Bronchial epithelial cell (primary cell): ENCODE measurements around the gene FGGY. TPM values are rescaled to one million over a fixed set of nuclear protein-coding genes. Genes with fewer than 3 reads are reported as not detected.
"Not testable (repeated sequence)": the region's sequence is repeated elsewhere in the genome, so short reads cannot be mapped to it uniquely, and the experiment has no call there.

Experiments used
- DNase-seq: peaks from one replicate; pipeline ENCODE4 v3.0.0-alpha.2; 2010; ENCODE audit warnings: low read depth
- FAIRE-seq: peaks from 2 replicates; lab custom pipeline; 2011; peaks lifted over from hg19 to GRCh38; lab: Jason Lieb, UNC
- H3K27me3 ChIP-seq: 2 replicates; pipeline ENCODE4 v1.5.1; 2011; ENCODE audit warnings: low read length; ENCODE audit not compliant: control insufficient read depth, insufficient read depth
- H3K36me3 ChIP-seq: 2 replicates; pipeline ENCODE4 v1.5.1; 2011; ENCODE audit warnings: low read length; ENCODE audit not compliant: control insufficient read depth, insufficient read depth
- H3K4me3 ChIP-seq: 2 replicates; pipeline ENCODE4 v1.5.1; 2011; ENCODE audit warnings: mild to moderate bottlenecking, low read depth, low read length, control low read depth
- total RNA-seq: library from RNA; depleted of rRNA; stranded (reverse); fragments of >200 nt; gene quantifications from 2 replicates; pipeline ENCODE4 v1.2.1, GENCODE V29; 2014
- TF ChIP-seq, protein P1 (sequence below): IDR thresholded peaks from 2 replicates; pipeline ENCODE4 v1.5.1; 2011; ENCODE audit warnings: mild to moderate bottlenecking, moderate library complexity, low read length, control low read depth, inconsistent platforms; ENCODE audit not compliant: insufficient read depth, severe bottlenecking

Gene FGGY
- total RNA-seq, 1 donor from 2014 or later: 20.0 TPM

DNA sequence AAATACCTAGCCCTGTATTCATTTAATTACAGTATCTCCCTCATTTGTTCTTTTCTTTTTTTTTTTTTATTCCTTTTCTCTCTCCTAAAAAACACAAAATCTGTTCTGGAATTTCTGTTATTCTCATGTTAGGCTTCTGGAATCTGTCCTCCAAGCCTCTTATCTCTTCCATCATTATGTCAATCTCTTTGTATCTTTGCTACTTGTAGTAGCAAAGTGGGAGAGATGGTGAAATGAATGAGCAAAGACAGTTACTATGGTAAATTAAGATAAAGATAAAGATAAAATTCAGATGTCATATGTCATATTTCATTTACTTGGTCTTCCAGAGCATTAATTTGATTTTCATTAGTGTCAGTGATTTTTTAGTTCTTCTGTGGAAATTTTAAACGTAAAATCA lies 155.1 kb downstream of the FGGY start:
- Histone ChIP-seq H3K27me3 (no peaks in the 10 kb centered on the region), H3K36me3 (no peaks in the 10 kb centered on the region), H3K4me3 (no peak overlapping the region)
- TF ChIP-seq, protein P1, sequence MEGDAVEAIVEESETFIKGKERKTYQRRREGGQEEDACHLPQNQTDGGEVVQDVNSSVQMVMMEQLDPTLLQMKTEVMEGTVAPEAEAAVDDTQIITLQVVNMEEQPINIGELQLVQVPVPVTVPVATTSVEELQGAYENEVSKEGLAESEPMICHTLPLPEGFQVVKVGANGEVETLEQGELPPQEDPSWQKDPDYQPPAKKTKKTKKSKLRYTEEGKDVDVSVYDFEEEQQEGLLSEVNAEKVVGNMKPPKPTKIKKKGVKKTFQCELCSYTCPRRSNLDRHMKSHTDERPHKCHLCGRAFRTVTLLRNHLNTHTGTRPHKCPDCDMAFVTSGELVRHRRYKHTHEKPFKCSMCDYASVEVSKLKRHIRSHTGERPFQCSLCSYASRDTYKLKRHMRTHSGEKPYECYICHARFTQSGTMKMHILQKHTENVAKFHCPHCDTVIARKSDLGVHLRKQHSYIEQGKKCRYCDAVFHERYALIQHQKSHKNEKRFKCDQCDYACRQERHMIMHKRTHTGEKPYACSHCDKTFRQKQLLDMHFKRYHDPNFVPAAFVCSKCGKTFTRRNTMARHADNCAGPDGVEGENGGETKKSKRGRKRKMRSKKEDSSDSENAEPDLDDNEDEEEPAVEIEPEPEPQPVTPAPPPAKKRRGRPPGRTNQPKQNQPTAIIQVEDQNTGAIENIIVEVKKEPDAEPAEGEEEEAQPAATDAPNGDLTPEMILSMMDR: no peak
- no peak for DNase-seq
- no peak for FAIRE-seq

DNA sequence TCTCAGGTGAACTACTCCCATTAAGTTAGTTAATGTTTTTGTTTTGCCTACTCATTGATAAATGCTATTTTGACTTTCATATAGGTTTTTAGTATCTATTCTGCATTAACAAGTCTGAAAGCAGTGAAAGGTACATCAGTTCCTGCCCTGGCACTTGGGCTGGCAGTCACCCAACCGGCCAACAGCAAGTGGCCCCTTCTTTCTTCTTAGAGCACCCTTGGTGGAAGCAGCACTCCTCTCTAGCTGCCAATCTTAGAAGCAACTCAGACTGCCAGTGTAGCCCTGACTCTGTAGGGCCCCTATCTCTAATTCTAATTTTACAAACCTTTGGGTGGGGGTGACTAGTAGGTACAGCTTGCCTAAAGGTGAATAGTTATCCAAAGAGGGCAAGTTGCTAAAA lies 155.7 kb downstream of the FGGY start:
- Histone ChIP-seq H3K27me3 (no peaks in the 10 kb centered on the region), H3K4me3 (no peak overlapping the region), H3K36me3 (no peaks in the 10 kb centered on the region)
- no peak for DNase-seq
- TF ChIP-seq, protein P1: no peak
- FAIRE-seq: no peak

DNA sequence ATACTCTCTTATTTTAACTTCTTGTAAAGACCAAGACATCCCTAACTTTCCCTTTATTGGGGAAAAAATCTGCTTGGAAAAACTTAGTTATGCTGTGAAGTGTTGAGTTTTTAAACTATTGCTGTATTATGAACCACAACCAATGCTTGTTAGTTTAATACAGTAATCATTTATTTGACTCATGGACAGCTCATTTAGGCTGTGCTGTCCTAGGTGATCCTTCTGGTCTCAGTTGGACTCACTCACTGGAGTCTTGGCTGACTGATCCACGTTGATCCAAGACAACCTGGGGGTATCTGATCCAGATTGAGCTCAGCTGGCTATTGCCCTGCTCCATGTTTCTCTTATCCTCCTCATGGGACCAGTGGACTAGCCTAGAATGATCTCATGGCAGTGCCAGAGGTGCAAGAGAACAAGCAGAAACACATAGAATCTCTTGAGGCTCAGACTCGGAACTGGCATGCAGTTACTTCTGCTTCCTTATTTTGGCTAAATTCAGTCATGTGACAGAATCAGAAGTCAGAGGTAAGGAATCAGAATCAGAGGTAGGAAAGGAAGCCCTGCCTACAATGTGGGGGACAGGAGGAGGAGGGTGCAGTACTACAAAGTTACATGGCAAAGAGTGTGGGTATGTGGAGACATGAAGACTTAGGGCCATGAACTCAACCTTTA lies 156.5 kb downstream of the FGGY start:
- DNase-seq (peak; percentile 64), FAIRE-seq (no peak)
- no peak overlapping the region for H3K4me3 ChIP-seq
- H3K27me3 ChIP-seq: no peaks in the 10 kb centered on the region
- TF ChIP-seq, protein P1: no peak
- H3K36me3 ChIP-seq: no peaks in the 10 kb centered on the region

DNA sequence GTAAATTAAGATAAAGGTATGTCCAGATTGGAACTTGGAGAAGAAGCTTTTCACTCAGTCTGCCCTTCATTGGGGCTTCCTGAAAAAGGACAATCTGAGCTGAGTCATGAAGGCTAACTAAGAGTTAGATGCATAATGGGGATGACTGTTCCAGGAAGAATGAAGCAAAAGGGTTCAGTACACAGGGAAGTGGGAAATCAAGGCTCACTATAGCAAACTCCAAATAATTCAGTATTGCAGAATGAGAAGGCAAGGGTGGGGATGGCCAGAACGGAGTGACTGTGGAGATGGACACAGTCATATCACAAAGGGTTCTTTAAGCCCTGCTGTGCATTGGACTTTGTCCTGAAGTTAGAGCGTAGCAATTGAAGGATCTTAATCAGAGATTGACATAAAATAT lies 158.3 kb downstream of the FGGY start:
- TF ChIP-seq, protein P1: no peak
- H3K4me3 ChIP-seq: no peak overlapping the region
- no peak for FAIRE-seq
- H3K36me3 ChIP-seq: no peaks in the 10 kb centered on the region
- peak; percentile 85 for DNase-seq
- H3K27me3 ChIP-seq: no peaks in the 10 kb centered on the region

DNA sequence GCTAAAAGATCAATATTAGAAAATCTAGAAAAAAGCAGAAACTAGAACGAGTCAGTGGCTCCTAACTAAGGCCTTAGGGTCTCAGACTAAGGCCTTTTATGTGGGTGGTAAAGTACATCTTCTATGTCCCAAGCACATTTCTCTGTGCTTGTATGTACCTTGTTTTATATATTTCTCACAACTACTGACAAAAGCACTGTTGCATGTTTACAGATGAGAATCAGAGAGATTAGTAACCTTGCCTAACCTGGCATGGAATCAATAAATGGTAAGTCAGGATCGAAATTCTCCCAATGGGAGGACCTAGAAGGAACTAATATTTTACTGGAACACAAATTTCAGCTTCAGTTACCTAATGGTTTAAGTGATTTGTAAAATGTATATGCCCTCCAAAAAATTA lies 160.9 kb downstream of the FGGY start:
- TF ChIP-seq, protein P1: no peak
- FAIRE-seq (no peak), DNase-seq (no peak)
- Histone ChIP-seq H3K4me3 (no peak overlapping the region), H3K27me3 (no peaks in the 10 kb centered on the region), H3K36me3 (no peaks in the 10 kb centered on the region)

DNA sequence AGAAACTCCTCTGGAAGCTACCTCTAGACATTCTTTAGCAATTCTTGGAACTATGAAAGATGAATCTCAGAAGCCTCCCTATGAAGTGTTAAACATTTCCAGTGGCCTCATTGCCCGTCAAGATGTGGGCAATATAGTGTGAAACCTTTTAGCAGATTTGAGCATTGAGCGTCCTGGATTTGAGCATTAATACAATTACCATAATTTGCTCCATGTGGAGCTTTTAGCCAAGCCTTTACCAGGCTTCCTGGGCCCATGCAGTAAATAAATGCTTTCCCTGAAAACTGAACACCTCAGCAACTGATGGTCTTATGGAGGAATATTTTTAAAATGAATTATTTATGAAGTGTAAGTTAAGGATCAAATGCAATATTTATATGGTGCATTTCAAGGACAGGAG lies 162.0 kb downstream of the FGGY start:
- Histone ChIP-seq H3K36me3 (no peaks in the 10 kb centered on the region), H3K4me3 (no peak overlapping the region), H3K27me3 (no peaks in the 10 kb centered on the region)
- DNase-seq (no peak), FAIRE-seq (no peak)
- TF ChIP-seq, protein P1: no peak

DNA sequence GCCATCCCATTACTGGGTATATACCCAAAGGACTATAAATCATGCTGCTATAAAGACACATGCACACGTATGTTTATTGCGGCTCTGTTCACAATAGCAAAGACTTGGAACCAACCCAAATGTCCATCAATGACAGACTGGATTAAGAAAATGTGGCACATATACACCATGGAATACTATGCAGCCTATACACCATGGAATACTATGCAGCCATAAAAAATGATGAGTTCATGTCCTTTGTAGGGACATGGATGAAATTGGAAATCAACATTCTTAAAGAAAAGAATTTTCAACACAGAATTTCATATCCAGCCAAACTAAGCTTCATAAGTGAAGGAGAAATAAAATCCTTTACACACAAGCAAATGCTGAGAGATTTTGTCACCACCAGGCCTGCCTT lies 166.0 kb downstream of the FGGY start:
- H3K27me3 ChIP-seq, DNase-seq, H3K4me3 ChIP-seq, FAIRE-seq, H3K36me3 ChIP-seq: not testable (repeated sequence)

DNA sequence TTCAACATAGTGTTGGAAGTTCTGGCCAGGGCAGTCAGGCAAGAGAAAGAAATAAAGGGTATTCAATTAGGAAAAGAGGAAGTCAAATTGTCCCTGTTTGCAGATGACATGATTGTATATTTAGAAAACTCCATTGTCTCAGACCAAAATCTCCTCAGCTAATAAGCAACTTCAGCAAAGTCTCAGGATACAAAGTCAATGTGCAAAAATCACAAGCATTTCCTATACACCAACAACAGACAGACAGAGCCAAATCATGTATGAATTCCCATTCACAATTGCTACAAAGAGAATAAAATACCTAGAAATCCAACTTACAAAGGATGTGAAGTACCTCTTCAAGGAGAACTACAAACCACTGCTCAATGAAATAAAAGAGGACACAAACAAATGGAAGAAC lies 168.6 kb downstream of the FGGY start:
- H3K36me3 ChIP-seq, FAIRE-seq, DNase-seq, H3K4me3 ChIP-seq, H3K27me3 ChIP-seq: not testable (repeated sequence)
